Endothelial cell of umbilical vein (primary cell): ENCODE data around the gene ADORA2B.

Source experiments
- EZH2 ChIP-seq: IDR thresholded peaks from 2 replicates; pipeline ENCODE4 v1.6.1; 2012; ENCODE audit warnings: borderline replicate concordance, low read depth, mild to moderate bottlenecking, moderate library complexity, low read length, inconsistent platforms; ENCODE audit not compliant: severe bottlenecking
- TF ChIP-seq, protein P1 (sequence below), 2 donors: IDR thresholded peaks; 1 replicate in 1 of 2; 2 replicates in 1 of 2; pipeline ENCODE4 v1.5.1; 2011; ENCODE audit warnings: low read length in 2 of 2, mild to moderate bottlenecking in 2 of 2, moderate library complexity in 2 of 2, control low read depth in 1 of 2, inconsistent platforms in 1 of 2, low read depth in 1 of 2; ENCODE audit not compliant: insufficient read depth in 1 of 2; ENCODE audit errors: extremely low read depth in 1 of 2
- TF ChIP-seq, protein P2 (sequence below): IDR thresholded peaks from 2 replicates; pipeline ENCODE4 v1.6.1; 2011; ENCODE audit not compliant: insufficient read depth, insufficient read length

DNA sequence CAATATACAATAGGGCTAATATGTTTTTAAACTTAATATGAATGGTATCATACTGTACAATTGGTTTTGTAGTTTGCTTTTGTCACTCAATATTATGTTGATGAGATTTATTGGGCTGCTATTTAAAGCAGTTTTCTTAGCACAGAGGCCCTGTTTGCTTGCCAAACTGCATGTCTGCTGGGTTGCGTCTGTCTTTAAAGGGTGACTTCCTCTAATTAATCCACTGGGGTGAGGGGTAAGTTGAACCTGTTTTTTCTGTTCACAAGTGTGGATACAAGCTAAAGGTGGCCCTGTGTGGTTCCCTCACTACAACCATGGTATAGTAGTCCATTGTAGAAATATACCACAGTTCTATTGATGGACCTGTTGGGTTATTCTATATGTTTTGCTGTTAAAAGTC, 74.4 kb downstream of the ADORA2B start:
- no peak for TF ChIP-seq EZH2
- TF ChIP-seq, protein P1, sequence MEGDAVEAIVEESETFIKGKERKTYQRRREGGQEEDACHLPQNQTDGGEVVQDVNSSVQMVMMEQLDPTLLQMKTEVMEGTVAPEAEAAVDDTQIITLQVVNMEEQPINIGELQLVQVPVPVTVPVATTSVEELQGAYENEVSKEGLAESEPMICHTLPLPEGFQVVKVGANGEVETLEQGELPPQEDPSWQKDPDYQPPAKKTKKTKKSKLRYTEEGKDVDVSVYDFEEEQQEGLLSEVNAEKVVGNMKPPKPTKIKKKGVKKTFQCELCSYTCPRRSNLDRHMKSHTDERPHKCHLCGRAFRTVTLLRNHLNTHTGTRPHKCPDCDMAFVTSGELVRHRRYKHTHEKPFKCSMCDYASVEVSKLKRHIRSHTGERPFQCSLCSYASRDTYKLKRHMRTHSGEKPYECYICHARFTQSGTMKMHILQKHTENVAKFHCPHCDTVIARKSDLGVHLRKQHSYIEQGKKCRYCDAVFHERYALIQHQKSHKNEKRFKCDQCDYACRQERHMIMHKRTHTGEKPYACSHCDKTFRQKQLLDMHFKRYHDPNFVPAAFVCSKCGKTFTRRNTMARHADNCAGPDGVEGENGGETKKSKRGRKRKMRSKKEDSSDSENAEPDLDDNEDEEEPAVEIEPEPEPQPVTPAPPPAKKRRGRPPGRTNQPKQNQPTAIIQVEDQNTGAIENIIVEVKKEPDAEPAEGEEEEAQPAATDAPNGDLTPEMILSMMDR (IDR thresholded peaks at IDR 0.05; ENCODE audit: extremely low read depth in 1 of 2, insufficient read depth in 1 of 2, low read depth in 1 of 2, low read length in 2 of 2): no peak
- TF ChIP-seq, protein P2, sequence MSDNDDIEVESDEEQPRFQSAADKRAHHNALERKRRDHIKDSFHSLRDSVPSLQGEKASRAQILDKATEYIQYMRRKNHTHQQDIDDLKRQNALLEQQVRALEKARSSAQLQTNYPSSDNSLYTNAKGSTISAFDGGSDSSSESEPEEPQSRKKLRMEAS: no peak
